GM19328 (cell line): ENCODE data around the gene ENTPD6.

ENCODE experiments used
- ATAC-seq: cut with Tn5 transposase; IDR thresholded peaks from one replicate; pipeline ENCODE4 v1.9.1; 2021; ENCODE audit warnings: mild to moderate bottlenecking, moderate library complexity; ENCODE audit not compliant: unreplicated experiment

Gene ENTPD6

DNA sequence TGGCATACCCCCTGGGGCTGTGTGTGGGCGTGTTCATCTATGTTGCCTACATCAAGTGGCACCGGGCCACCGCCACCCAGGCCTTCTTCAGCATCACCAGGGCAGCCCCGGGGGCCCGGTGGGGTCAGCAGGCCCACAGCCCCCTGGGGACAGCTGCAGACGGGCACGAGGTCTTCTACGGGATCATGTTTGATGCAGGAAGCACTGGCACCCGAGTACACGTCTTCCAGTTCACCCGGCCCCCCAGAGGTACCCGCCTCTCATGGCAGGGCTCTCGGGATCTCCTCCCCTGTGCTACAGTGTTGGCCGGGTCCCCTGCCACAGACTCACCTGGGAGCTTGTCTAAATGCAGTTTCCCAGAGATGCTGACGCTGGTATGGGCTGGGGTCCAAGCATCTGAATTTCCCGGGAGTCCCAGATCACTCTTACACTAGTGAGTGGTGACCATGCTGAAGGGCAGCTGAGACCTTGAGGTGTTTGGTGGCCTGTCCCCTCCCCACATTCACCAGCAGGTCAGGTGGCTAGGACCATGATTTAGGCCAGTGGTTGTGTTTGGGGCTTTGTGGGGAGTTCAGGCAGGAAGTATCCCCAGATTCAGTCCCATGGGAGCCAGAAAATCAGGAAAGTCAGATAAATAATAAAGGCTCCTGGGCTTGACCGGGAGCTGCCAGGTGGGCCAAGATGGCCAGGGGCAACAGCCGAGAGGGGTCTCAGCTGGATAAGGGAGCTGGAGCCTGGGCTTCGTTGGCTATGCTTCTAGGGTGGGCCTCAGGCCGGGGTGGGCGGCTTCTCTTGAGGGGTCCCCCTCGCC lies 11.8 kb downstream of the ENTPD6 start:
- ATAC-seq: no peak

DNA sequence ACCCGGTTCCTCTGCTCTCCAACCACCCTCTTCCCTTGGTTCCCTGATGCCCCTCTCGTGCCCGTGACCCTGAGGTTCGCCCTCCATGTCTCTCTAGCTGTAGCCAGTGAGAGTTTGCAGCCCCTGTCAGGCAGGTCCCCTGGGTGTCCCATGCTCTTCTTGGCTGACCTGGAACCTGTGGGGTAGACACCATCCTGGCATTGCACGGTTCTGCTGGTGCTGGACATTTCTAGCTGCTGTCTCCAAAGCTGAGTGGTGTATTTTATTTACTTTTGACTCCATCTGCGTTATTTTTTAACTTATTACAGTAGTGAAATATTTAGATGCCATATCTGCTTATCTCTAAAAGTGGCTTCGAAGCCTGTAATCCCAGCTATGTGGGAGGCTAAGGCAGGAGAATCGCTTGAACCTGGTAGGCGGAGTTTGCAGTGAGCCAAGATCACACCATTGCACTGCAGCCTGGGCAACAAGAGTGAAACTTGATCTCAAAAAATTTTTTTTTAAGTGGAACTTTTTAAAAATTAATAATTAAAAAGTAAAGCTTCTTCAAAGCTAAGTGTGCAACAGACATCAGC lies 12.5 kb downstream of the ENTPD6 start:
- ATAC-seq: no peak

- ATAC-seq: no peak
Observed at GRCh38 chr20:25209400-25209799, 13.9 kb downstream of the ENTPD6 start.

DNA sequence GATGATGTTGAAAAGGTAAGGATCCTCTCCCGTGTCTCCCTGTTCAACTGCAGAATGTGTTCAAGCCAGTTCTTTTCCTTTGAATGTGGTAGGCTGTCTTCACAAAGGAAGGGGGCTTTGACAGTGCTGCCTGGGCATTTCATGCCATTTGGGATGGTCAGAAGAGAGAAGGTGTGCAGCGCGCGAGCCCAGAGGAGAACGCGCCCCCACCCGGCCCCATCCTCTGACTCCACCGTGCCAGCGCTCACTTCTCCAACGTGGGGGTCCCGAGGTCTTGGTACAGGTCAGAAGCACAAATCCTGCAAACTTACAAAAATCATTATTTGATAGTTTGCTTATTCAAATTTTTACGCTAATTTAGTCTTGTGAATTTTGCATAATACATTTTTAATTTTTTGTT lies 14.4 kb downstream of the ENTPD6 start:
- ATAC-seq: no peak

DNA sequence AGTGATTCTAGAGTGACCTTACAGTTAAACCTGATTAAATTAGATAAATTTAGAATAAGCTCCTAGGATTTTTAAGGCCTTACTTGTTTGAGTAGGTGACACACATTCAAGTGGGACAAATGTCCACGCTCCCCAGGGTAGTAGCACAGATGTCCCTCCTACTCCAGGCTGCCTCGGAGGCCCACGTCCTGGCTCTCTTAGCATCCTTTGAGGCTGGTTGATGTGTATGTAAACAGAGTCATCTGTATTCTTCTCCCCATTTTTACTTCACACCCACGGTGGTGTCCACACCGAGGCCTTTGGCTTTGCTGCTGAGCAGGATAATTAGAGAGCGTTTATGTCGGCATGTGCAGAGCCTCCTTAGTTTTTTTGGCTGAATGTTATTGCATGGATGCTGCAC lies 15.8 kb downstream of the ENTPD6 start:
- ATAC-seq: no peak

GRCh38 chr20:25212242-25212641 lies 16.7 kb downstream of the ENTPD6 start:
- ATAC-seq: no peak

- ATAC-seq: no peak
Observed at GRCh38 chr20:25213566-25214425, 18.3 kb downstream of the ENTPD6 start.

DNA sequence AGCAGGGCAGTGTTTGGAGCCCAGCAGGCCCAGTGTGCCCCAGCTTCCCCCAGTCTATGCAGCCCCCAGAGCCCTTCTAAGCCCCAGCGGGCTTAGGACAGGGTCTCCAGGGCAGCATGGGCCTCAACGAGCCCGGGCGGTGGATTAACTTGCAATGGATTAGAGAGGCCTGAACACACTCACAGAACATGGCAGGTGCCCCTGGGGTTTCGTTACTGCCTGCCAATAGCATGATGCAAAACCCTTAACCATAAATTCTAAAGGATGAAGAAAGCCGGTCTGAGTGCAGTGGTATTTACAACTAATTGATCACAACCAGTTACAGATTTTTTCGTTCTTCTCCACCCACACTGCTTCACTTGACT lies 18.9 kb downstream of the ENTPD6 start:
- ATAC-seq: no peak

DNA sequence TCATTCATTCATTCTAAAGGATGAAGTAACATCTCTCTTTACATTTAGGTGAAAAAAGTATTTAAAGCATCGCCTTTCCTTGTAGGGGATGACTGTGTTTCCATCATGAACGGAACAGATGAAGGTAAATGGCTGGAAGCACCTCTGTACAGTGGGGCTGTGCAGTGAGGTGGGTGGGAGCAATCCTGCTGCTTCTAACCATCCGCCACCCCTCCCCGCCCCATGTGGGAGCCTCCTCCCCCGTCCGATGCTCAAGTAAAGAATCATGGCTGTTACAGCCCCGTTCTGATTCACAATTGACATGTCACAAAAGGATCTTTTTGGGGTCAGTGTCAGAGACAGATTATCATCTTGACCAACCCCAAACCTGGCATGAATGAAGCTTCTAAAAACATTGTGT lies 19.3 kb downstream of the ENTPD6 start:
- ATAC-seq: no peak

GRCh38 chr20:25215521-25215920 lies 20.0 kb downstream of the ENTPD6 start:
- no peak for ATAC-seq

DNA sequence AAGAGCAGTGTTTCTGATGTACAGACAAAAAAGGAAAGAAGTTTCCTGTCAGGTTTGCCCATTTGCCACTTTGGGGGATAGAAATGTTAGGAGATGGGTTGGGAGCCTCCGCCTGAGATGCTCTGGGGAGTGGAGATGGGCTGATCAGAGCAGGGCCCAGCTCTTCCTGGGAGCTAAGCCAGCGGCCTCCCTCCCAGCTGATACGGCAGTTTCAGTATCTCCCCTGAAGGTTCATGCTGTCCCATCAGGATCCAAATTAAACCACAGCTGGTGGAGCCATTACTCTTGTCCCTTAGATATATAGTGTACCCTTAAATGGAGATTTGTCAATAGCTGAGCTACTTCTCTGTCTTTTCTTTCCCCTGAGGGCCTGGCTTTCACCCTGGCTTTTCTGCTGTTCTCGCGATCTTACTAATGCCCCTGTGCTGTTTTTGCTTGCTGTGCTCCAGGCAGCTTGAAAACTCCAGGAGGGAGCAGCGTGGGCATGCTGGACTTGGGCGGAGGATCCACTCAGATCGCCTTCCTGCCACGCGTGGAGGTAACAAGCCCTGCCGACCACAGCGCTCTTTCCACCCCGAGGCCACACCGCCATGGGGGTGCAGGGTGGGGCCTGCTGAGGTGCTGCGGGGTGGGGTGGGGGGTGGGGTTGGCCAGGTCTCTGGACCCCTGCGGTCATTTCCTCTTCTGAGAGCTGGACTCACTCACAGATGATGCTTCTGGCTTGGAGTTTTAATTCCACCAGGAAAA lies 20.9 kb downstream of the ENTPD6 start:
- no peak for ATAC-seq

DNA sequence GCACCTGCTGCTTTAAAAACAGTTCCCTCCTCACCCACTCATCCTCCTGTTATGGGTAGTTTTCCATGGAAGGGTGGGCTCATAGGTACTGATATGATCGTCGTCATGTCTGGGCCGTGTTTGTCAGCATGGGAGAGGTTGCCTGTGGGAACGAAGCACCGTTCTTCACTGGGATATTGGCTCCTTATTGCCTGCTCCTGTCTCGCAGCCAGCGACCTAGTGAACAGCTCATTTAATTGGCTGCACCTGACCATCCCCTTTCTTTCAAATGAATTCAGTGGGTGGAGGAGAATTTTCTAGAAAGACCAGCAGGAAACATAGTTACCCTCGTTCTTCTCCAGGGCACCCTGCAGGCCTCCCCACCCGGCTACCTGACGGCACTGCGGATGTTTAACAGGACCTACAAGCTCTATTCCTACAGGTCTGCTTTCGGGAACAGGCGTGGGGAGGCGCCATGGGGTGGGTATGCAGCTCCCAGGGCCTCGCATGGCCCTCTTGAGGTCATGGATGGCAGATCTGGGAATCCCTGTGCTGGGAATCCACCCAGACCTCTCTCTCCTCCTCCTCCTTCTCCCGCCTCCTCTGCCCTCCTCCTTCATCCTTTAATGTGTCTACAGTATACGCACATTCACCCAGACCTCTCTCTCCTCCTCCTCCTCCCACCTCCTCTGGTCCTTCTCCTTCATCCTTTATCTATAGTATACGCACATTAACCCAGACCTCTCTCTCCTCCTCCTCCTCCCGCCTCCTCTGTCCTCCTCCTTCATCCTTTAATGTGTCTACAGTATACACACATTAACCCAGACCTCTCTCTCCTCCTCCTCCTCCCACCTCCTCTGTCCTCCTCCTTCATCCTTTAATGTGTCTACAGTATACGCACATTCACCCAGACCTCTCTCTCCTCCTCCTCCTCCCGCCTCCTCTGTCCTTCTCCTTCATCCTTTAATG lies 21.9 kb downstream of the ENTPD6 start:
- no peak for ATAC-seq

- ATAC-seq: no peak
Observed at GRCh38 chr20:25218109-25218486, 22.6 kb downstream of the ENTPD6 start.

- no peak for ATAC-seq
Observed at GRCh38 chr20:25218492-25218891, 23.0 kb downstream of the ENTPD6 start.

DNA sequence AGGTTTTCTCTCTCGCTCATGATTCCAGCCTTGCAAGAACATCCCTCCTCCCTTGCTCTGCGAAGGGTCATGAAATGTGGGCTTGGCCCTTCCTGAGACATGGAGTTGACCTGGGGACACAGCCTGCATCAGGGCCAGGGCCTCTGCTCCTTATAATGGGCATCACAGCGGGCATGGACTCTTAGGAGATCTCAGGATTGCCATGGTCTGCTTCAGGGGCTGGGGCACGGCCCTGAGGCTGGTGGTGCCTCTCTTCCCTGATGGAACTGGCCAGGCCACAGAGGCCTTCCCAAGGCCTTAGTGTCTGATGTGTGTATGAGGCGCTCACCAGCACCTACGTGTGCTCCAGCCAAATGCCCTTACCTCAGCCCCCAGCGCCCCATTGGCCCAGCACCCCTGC lies 23.9 kb downstream of the ENTPD6 start:
- ATAC-seq: no peak

DNA sequence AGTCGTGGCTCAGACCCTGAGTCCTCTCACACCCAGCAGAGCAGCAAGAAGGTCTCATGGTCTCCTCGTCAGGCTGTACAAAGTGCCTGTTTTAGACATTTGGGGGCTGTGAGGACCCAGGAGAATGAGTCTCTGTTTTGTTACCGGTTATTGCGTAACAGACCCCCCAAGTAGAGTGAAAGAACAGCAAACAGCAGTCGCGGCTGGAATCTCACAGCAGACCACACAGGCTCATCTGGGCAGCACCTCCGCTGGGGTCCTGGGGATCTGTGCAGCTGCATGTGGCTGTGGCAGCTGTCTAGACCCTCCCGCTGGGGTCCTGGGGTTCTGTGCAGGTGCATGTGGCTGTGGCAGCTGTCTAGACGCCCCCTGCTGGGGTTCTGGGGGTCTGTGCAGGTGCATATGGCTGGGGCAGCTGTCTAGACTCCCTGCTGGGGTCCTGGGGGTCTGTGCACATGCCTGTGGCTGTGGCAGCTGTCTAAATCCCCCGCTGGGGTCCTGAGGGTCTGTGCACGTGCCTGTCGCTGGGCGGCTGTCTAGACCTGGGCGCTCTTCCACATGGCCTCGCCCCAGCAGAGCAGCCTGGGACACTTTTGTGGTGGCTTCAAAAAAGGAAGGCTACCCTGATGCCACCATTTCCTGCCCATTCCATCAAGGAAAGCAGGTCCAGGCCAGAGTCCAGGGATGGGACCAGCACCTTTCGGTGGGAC lies 24.7 kb downstream of the ENTPD6 start:
- no peak for ATAC-seq

DNA sequence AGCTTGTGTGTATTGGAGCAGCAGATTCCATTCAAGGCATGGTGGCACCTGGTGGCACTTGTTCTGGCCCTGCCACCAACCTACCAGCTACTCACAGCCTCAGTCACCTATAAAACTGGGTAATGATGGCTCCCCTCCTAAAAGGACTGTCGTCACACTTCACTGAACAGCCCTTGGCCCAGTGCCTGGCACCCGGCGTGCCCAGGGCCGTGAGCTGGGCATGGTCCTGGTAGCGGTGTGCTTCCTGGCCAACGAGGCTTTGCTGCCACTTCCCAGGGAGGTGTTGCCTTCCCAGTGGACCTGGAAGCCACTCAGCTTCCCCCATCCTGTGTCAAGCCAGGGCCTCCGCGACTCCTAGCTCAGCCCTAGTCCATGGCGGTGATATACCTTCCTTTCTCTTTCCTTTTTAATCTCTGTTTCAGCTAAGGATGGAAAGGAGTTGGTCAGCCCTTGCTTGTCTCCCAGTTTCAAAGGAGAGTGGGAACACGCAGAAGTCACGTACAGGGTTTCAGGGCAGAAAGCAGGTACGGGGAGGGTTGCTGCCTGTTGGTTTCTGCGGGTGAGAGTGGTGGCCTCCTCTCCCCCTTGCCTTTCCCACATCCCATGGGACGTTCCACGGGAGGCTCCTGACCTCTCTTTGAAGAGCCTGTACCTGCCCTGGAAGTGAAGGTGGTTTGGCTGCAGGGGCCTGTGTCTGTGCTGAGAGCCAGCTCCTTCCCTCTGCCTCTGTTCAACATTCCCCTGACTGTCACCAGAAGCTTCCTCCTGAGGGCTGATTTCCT lies 25.5 kb downstream of the ENTPD6 start:
- ATAC-seq: no peak

GRCh38 chr20:25221592-25222460 lies 26.3 kb downstream of the ENTPD6 start:
- ATAC-seq: no peak
